ENCODE data around the gene FAM107A. TPM values are rescaled to one million over a fixed set of nuclear protein-coding genes. Genes with fewer than 3 reads are reported as not detected.

FAM107A gene
- total and polyA plus RNA-seq, 2 experiments from 2014 or later, result 0.13 to 0.22 TPM

DNA sequence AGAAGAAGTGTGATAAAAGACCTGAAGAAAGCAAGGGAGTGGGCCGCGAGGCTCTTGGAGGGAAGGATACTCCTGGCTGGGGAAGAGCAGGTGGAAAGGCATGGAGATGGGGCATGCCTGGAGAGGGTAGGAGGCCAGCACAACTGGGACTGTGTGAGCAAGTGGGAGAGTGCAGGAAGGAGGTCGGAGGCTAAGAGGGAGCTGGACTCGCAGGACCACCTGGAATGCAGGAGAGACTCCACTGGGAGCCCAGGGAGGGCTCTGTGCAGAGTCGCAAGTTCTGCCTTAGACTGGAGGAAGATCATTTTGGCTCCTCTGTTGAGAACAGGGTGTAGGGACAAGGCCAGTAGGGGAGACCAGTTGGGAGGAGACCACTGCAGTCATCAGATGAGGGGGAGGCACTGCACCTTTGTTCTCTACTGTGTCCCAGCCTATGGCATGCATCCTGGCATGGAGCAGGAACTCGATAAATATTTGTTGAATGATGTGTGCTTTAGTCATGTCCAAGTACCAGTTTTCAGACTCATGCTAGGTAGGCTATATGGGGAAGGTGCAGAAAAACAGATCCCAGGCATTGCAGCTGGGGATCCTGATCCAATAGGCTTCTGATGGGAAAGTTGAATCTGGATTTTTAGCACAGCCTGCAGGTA lies 13.7 kb downstream of the FAM107A start:
- WGBS, 2 experiments (ENCODE audit: low coverage in 1 of 2, low lambda C conversion rate in 2 of 2, missing lambda C conversion rate in 2 of 2), result 74 to 85% methylated on average over 6 of the region's 6 CpGs
- Histone ChIP-seq H3K27me3 (replicated peaks; ENCODE audit: insufficient read depth) (no peaks in the 10 kb centered on the region), H3K27ac (no peak overlapping the region), H3K4me1 (ENCODE audit: insufficient read depth) (peaks cover 38% of the 10 kb centered on the region), H3K9me2 (ENCODE audit: insufficient read depth) (no peaks in the 10 kb centered on the region), H3K9ac (no peak overlapping the region), H3F3A (ENCODE audit: insufficient read depth) (0 out of 2 replicates have a peak, but pooled peaks cover 16% of the 10 kb centered on the region), H2AFZ (no peak overlapping the region), H3K9me3 (ENCODE audit: low read depth) (no peaks in the 10 kb centered on the region), H4K20me1 (ENCODE audit: insufficient read depth) (no peaks in the 10 kb centered on the region), H3K4me2 (ENCODE audit: unreplicated experiment) (no peak overlapping the region), H3K36me3 (ENCODE audit: low read depth) (no peaks in the 10 kb centered on the region), H3K4me3 (no peak overlapping the region), H3K79me2 (ENCODE audit: insufficient read depth) (no peaks in the 10 kb centered on the region)
- in situ Hi-C loops (cut with MboI), result no loop called here
- TF ChIP-seq EZH2 (IDR thresholded peaks at IDR 0.05; ENCODE audit: insufficient read depth, poor library complexity, severe bottlenecking), result no peak
- no peak for TF ChIP-seq EZH2phosphoT487 (IDR thresholded peaks at IDR 0.05; ENCODE audit: insufficient read depth, low read depth)
- peak; percentile 47 for DNase-seq

DNA sequence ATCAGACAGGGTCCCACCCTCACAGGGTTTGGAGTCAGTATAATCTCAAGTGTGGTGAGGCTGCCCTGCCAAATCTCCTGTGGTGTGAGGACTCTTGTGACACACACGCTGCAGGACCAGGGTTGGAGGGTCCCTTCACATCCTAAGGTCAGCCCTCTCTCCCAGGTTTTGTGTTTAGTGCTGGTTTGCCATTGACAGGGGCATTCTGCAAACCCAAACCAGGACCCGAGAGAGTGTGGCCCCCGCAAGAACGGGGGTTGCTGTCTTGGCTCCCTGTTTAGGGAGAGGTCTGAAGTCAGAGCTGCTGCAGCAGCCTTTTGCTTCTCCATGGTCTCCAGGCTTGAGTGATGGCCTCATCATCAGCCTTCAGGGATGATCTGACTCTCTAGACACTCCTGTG lies 14.7 kb downstream of the FAM107A start:
- Histone ChIP-seq H2AFZ (no peak overlapping the region), H3K27ac (no peak overlapping the region), H3K9ac (no peak overlapping the region), H3K9me3 (ENCODE audit: low read depth) (no peaks in the 10 kb centered on the region), H3K27me3 (replicated peaks; ENCODE audit: insufficient read depth) (no peaks in the 10 kb centered on the region), H3K4me3 (no peak overlapping the region), H4K20me1 (ENCODE audit: insufficient read depth) (no peaks in the 10 kb centered on the region), H3K4me2 (ENCODE audit: unreplicated experiment) (no peak overlapping the region), H3F3A (ENCODE audit: insufficient read depth) (0 out of 2 replicates have a peak, but pooled peaks cover 16% of the 10 kb centered on the region), H3K79me2 (ENCODE audit: insufficient read depth) (no peaks in the 10 kb centered on the region), H3K36me3 (ENCODE audit: low read depth) (no peaks in the 10 kb centered on the region), H3K9me2 (ENCODE audit: insufficient read depth) (no peaks in the 10 kb centered on the region), H3K4me1 (ENCODE audit: insufficient read depth) (peaks cover 38% of the 10 kb centered on the region)
- TF ChIP-seq EZH2phosphoT487 (IDR thresholded peaks at IDR 0.05; ENCODE audit: insufficient read depth, low read depth) (no peak), EZH2 (IDR thresholded peaks at IDR 0.05; ENCODE audit: insufficient read depth, poor library complexity, severe bottlenecking) (no peak)
- no peak for DNase-seq
- in situ Hi-C loops (cut with MboI), result no loop called here
- WGBS, 2 experiments (ENCODE audit: low coverage in 1 of 2, low lambda C conversion rate in 2 of 2, missing lambda C conversion rate in 2 of 2), result 90 to 97% methylated on average over 4 of the region's 4 CpGs

DNA sequence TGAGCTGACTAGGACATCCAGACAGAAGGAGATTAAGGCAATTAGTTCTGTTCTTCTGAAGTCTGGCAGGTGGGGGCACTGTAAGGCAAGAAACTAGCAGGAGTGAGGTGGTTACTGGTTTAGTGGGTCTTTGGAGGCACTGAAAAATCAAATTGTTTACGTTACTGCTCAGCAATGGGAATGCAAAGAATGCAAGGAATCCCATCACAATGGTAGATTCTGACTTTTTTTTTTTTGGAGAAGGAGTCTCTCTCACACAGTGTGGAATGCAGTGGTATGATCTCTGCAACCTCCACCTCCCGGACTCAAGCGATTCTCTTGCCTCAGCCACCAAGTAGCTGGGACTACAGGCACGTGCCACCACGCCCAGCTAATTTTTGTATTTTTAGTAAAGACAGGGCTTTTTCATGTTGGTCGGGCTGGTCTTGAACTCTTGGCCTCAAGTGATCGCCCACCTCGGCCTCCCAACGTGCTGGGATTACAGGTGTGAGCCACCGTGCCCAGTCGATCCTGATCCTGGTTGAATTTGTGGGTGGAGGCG lies 16.4 kb downstream of the FAM107A start:
- Histone ChIP-seq H3K9ac (no peak overlapping the region), H3K27ac (peak overlapping the region; percentile 49), H3K9me2 (ENCODE audit: insufficient read depth) (no peaks in the 10 kb centered on the region), H3K4me2 (ENCODE audit: unreplicated experiment) (peak overlapping the region; percentile 8), H3K4me3 (no peak overlapping the region), H3K27me3 (replicated peaks; ENCODE audit: insufficient read depth) (no peaks in the 10 kb centered on the region), H3K4me1 (ENCODE audit: insufficient read depth) (peaks cover 38% of the 10 kb centered on the region), H3K9me3 (ENCODE audit: low read depth) (no peaks in the 10 kb centered on the region), H4K20me1 (ENCODE audit: insufficient read depth) (no peaks in the 10 kb centered on the region), H3K79me2 (ENCODE audit: insufficient read depth) (no peaks in the 10 kb centered on the region), H3K36me3 (ENCODE audit: low read depth) (no peaks in the 10 kb centered on the region), H3F3A (ENCODE audit: insufficient read depth) (0 out of 2 replicates have a peak, but pooled peaks cover 16% of the 10 kb centered on the region), H2AFZ (no peak overlapping the region)
- 46 to 47% methylated on average over 12 of the region's 12 CpGs for WGBS, 2 experiments (ENCODE audit: low coverage in 1 of 2, low lambda C conversion rate in 2 of 2, missing lambda C conversion rate in 2 of 2)
- TF ChIP-seq EZH2 (IDR thresholded peaks at IDR 0.05; ENCODE audit: insufficient read depth, poor library complexity, severe bottlenecking) (no peak), EZH2phosphoT487 (IDR thresholded peaks at IDR 0.05; ENCODE audit: insufficient read depth, low read depth) (no peak)
- in situ Hi-C loops (cut with MboI), result no loop called here
- peak; percentile 92 for DNase-seq

DNA sequence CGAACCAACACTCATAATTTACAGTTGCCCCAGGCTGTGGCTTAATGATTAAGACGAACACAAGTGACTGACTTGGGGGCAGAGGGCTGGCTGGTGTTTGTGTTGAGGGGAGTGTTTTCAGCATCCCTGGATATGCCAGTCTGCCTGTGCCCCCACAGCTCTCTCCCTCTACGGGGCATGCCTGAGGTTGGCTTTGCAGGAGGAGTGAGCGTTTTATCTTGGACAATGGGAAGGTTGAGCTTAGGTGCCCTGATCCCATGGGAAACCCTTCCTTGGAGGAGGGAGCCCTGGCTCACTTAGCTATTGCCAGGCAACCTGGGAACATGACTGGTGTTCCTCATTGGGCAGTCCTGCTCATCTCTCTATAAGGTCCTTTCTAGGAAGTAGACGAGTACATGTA lies 17.6 kb downstream of the FAM107A start:
- in situ Hi-C loops (cut with MboI), result no loop called here
- 73 to 81% methylated on average over 5 of the region's 5 CpGs for WGBS, 2 experiments (ENCODE audit: low coverage in 1 of 2, low lambda C conversion rate in 2 of 2, missing lambda C conversion rate in 2 of 2)

More for the DNA sequence above, 17.6 kb downstream of the FAM107A start:
- H3K4me1 ChIP-seq (ENCODE audit: insufficient read depth), result peaks cover 27% of the 10 kb centered on the region
- H3K9me2 ChIP-seq (ENCODE audit: insufficient read depth), result no peaks in the 10 kb centered on the region
- H3K27me3 ChIP-seq (replicated peaks; ENCODE audit: insufficient read depth), result no peaks in the 10 kb centered on the region
- no peak for DNase-seq
- H3K79me2 ChIP-seq (ENCODE audit: insufficient read depth), result no peaks in the 10 kb centered on the region
- H3K4me2 ChIP-seq (ENCODE audit: unreplicated experiment), result no peak overlapping the region
- H4K20me1 ChIP-seq (ENCODE audit: insufficient read depth), result no peaks in the 10 kb centered on the region
- no peak overlapping the region for H3K27ac ChIP-seq
- H3K4me3 ChIP-seq, result no peak overlapping the region
- no peaks in the 10 kb centered on the region for H3K36me3 ChIP-seq (ENCODE audit: low read depth)
- TF ChIP-seq EZH2phosphoT487 (IDR thresholded peaks at IDR 0.05; ENCODE audit: insufficient read depth, low read depth) (no peak), EZH2 (IDR thresholded peaks at IDR 0.05; ENCODE audit: insufficient read depth, poor library complexity, severe bottlenecking) (no peak)
- no peaks in the 10 kb centered on the region for H3K9me3 ChIP-seq (ENCODE audit: low read depth)
- H3F3A ChIP-seq (ENCODE audit: insufficient read depth), result 0 out of 2 replicates have a peak, but pooled peaks cover 10% of the 10 kb centered on the region
- no peak overlapping the region for H2AFZ ChIP-seq
- H3K9ac ChIP-seq, result no peak overlapping the region

All from GM23248 (cell line).